ENCODE results near the gene BHMT2. TPM values are rescaled to one million over a fixed set of nuclear protein-coding genes. Genes with fewer than 3 reads are reported as not detected.
A peak's percentile ranks its signal among the peaks of the same experiment; 100 is the strongest.

BHMT2 gene
- total RNA-seq, 1 donor from 2014 or later: not detected

- Mint-ChIP-seq H3K9me3 (no peaks in the 10 kb centered on the region), H3K36me3 (no peaks in the 10 kb centered on the region), H3K27ac (no peak overlapping the region), H3K27me3 (peaks cover 4% of the 10 kb centered on the region), H3K4me3 (no peak overlapping the region), H3K4me1 (ENCODE audit: unreplicated experiment) (no peaks in the 10 kb centered on the region)
- TF ChIP-seq CTCF (conservative IDR thresholded peaks at IDR 0.05): no peak
- no peak for DNase-seq (ENCODE audit: extremely low spot score, unreplicated experiment)
Measured at GRCh38 chr5:79122973-79123372, 53.4 kb downstream of the BHMT2 start.

- H3K4me1 Mint-ChIP-seq (ENCODE audit: unreplicated experiment): no peaks in the 10 kb centered on the region
- no peaks in the 10 kb centered on the region for H3K36me3 Mint-ChIP-seq
- H3K27ac Mint-ChIP-seq: no peak overlapping the region
- no peaks in the 10 kb centered on the region for H3K9me3 Mint-ChIP-seq
- no peaks in the 10 kb centered on the region for H3K27me3 Mint-ChIP-seq
- no peak for TF ChIP-seq CTCF (conservative IDR thresholded peaks at IDR 0.05)
- DNase-seq (ENCODE audit: extremely low spot score, unreplicated experiment): no peak
- H3K4me3 Mint-ChIP-seq: no peak overlapping the region
Measured at GRCh38 chr5:79124607-79125006, 55.0 kb downstream of the BHMT2 start.

- Mint-ChIP-seq H3K27ac (no peak overlapping the region), H3K36me3 (no peaks in the 10 kb centered on the region), H3K27me3 (no peaks in the 10 kb centered on the region), H3K4me3 (no peak overlapping the region), H3K4me1 (ENCODE audit: unreplicated experiment) (peaks cover 14% of the 10 kb centered on the region), H3K9me3 (no peaks in the 10 kb centered on the region)
- no peak for DNase-seq (ENCODE audit: extremely low spot score, unreplicated experiment)
- no peak for TF ChIP-seq CTCF (conservative IDR thresholded peaks at IDR 0.05)
Measured at GRCh38 chr5:79130781-79131180, 61.2 kb downstream of the BHMT2 start.

GRCh38 chr5:79133121-79133656 lies 63.6 kb downstream of the BHMT2 start:
- Mint-ChIP-seq H3K27me3 (no peaks in the 10 kb centered on the region), H3K36me3 (no peaks in the 10 kb centered on the region), H3K9me3 (no peaks in the 10 kb centered on the region), H3K4me1 (ENCODE audit: unreplicated experiment) (peaks cover 14% of the 10 kb centered on the region), H3K4me3 (peak overlapping the region; percentile 89), H3K27ac (peak overlapping the region; percentile 69)
- peak; percentile 75 for TF ChIP-seq CTCF (conservative IDR thresholded peaks at IDR 0.05)
- no peak for DNase-seq (ENCODE audit: extremely low spot score, unreplicated experiment)

GRCh38 chr5:79133657-79134451 lies 64.3 kb downstream of the BHMT2 start:
- Mint-ChIP-seq H3K4me1 (ENCODE audit: unreplicated experiment) (peaks cover 14% of the 10 kb centered on the region), H3K36me3 (no peaks in the 10 kb centered on the region), H3K4me3 (peak overlapping the region; percentile 89), H3K27me3 (no peaks in the 10 kb centered on the region), H3K27ac (peak overlapping the region; percentile 67), H3K9me3 (no peaks in the 10 kb centered on the region)
- peak; percentile 75 for DNase-seq (ENCODE audit: extremely low spot score, unreplicated experiment)
- TF ChIP-seq CTCF (conservative IDR thresholded peaks at IDR 0.05): peak; percentile 74

Data from type B pancreatic cell (in vitro differentiated cells).